ENCODE data around the gene FCN3.

GRCh38 chr1:27330786-27331185 lies 43.8 kb downstream of the FCN3 start:
- TF ChIP-seq CTCF (IDR thresholded peaks at IDR 0.05; ENCODE audit: extremely low read depth in 1 of 2, insufficient read depth in 1 of 2, low read depth in 1 of 2, low read length in 2 of 2) = no peak
- no peak for TF ChIP-seq JUN (IDR thresholded peaks at IDR 0.05; ENCODE audit: borderline replicate concordance, insufficient read depth, insufficient read length, low read depth)
- TF ChIP-seq POLR2A (IDR thresholded peaks at IDR 0.05; ENCODE audit: low read depth, low read length) = no peak
- no peak for TF ChIP-seq EZH2 (IDR thresholded peaks at IDR 0.05; ENCODE audit: borderline replicate concordance, low read depth, low read length, severe bottlenecking)
- no peak for TF ChIP-seq FOS (IDR thresholded peaks at IDR 0.05; ENCODE audit: borderline replicate concordance, insufficient read depth, low read length)
- no peak for TF ChIP-seq GATA2 (IDR thresholded peaks at IDR 0.05; ENCODE audit: insufficient read depth, insufficient read length, low read depth, low read length)
- no peak for TF ChIP-seq POLR2AphosphoS5 (IDR thresholded peaks at IDR 0.05; ENCODE audit: insufficient read depth, low read depth, low read length)
- TF ChIP-seq MAX (IDR thresholded peaks at IDR 0.05; ENCODE audit: insufficient read depth, insufficient read length) = no peak
- no peak for TF ChIP-seq MYC (IDR thresholded peaks at IDR 0.05; ENCODE audit: low read depth, low read length)
